A172 (cell line): ENCODE measurements around the gene LPCAT3. TPM values are rescaled to one million over a fixed set of nuclear protein-coding genes. Genes with fewer than 3 reads are reported as not detected.

Source experiments
- DNase-seq: peaks from one replicate; pipeline ENCODE4 v3.0.0-alpha.2; 2015; ENCODE audit warnings: low spot score
- total RNA-seq: library from RNA; depleted of rRNA; stranded (reverse); fragments of >200 nt; shearing (Covaris generic); gene quantifications from 2 replicates; pipeline ENCODE4 v1.2.3, GENCODE V29; 2014

The LPCAT3 gene
- total RNA-seq, 1 experiment from 2014 or later = 9.2 TPM

- no peak for DNase-seq
Observed at GRCh38 chr12:6998715-6999451, 19.4 kb downstream of the LPCAT3 start.

GRCh38 chr12:6996040-6996441 is 22.2 kb downstream of the LPCAT3 start:
- peak; percentile 40 for DNase-seq

- DNase-seq = no peak
Observed at GRCh38 chr12:6987956-6988553, 30.2 kb downstream of the LPCAT3 start.

- no peak for DNase-seq
Observed at GRCh38 chr12:6982532-6982931, 35.7 kb downstream of the LPCAT3 start.

GRCh38 chr12:6981152-6982052 is 36.9 kb downstream of the LPCAT3 start:
- no peak for DNase-seq

GRCh38 chr12:6980740-6981139 is 37.5 kb downstream of the LPCAT3 start:
- DNase-seq = no peak

- DNase-seq = no peak
Observed at GRCh38 chr12:6980075-6980474, 38.2 kb downstream of the LPCAT3 start.

- no peak for DNase-seq
Observed at GRCh38 chr12:6979453-6979852, 38.8 kb downstream of the LPCAT3 start.

- no peak for DNase-seq
Observed at GRCh38 chr12:6979021-6979420, 39.3 kb downstream of the LPCAT3 start.

GRCh38 chr12:6978611-6979011 is 39.7 kb downstream of the LPCAT3 start:
- DNase-seq = no peak

- no peak for DNase-seq
Observed at GRCh38 chr12:6978188-6978587, 40.1 kb downstream of the LPCAT3 start.

GRCh38 chr12:6977653-6978052 is 40.6 kb downstream of the LPCAT3 start:
- no peak for DNase-seq

GRCh38 chr12:6975297-6976032 is 42.8 kb downstream of the LPCAT3 start:
- no peak for DNase-seq

GRCh38 chr12:6974180-6974579 is 44.1 kb downstream of the LPCAT3 start:
- DNase-seq = no peak

GRCh38 chr12:6970096-6970527 is 48.2 kb downstream of the LPCAT3 start:
- DNase-seq = no peak

- DNase-seq = no peak
Observed at GRCh38 chr12:6968426-6968825, 49.9 kb downstream of the LPCAT3 start.

- no peak for DNase-seq
Observed at GRCh38 chr12:6967651-6968100, 50.6 kb downstream of the LPCAT3 start.

GRCh38 chr12:6966351-6966750 is 51.9 kb downstream of the LPCAT3 start:
- no peak for DNase-seq

GRCh38 chr12:6965714-6966113 is 52.6 kb downstream of the LPCAT3 start:
- no peak for DNase-seq

- DNase-seq = peak; percentile 30
Observed at GRCh38 chr12:6965026-6965661, 53.1 kb downstream of the LPCAT3 start.

- DNase-seq = no peak
Observed at GRCh38 chr12:6964605-6965025, 53.7 kb downstream of the LPCAT3 start.
